Measurements from ENCODE around the gene BARHL1. TPM values are rescaled to one million over a fixed set of nuclear protein-coding genes. Genes with fewer than 3 reads are reported as not detected.

Gene BARHL1
- polyA plus RNA-seq, 1 donor from 2014 or later: not detected

- Mint-ChIP-seq H3K9me3 (no peaks in the 10 kb centered on the region), H3K4me1 (peaks cover 0 to 3% (median 0%) of the 10 kb centered on the region in 3 donors), H3K27me3 (no peaks in the 10 kb centered on the region), H3K27ac (no peak overlapping the region), H3K4me3 (peak overlapping the region in 1 of 4 donors; percentile 33), H3K36me3 (peaks cover 18% of the 10 kb centered on the region)
Measured at GRCh38 chr9:132600326-132600984, 18.0 kb downstream of the BARHL1 start.

GRCh38 chr9:132602207-132602606, 19.8 kb downstream of the BARHL1 start:
- H3K27me3 Mint-ChIP-seq: no peaks in the 10 kb centered on the region
- H3K9me3 Mint-ChIP-seq: no peaks in the 10 kb centered on the region
- H3K36me3 Mint-ChIP-seq: peaks cover 14% of the 10 kb centered on the region
- peaks cover 0 to 3% (median 0%) of the 10 kb centered on the region in 3 donors for H3K4me1 Mint-ChIP-seq
- no peak overlapping the region for H3K27ac Mint-ChIP-seq
- no peak overlapping the region for H3K4me3 Mint-ChIP-seq

GRCh38 chr9:132605387-132605786, 23.0 kb downstream of the BARHL1 start:
- no peaks in the 10 kb centered on the region for H3K9me3 Mint-ChIP-seq
- H3K36me3 Mint-ChIP-seq: peaks cover 11% of the 10 kb centered on the region
- H3K4me1 Mint-ChIP-seq: peaks cover 0 to 3% (median 0%) of the 10 kb centered on the region in 3 donors
- H3K27ac Mint-ChIP-seq: no peak overlapping the region
- H3K4me3 Mint-ChIP-seq: no peak overlapping the region
- no peaks in the 10 kb centered on the region for H3K27me3 Mint-ChIP-seq

- no peak overlapping the region for H3K4me3 Mint-ChIP-seq
- no peaks in the 10 kb centered on the region for H3K27me3 Mint-ChIP-seq
- no peak overlapping the region for H3K27ac Mint-ChIP-seq
- H3K4me1 Mint-ChIP-seq: peaks cover 0 to 3% (median 0%) of the 10 kb centered on the region in 3 donors
- H3K36me3 Mint-ChIP-seq: peaks cover 17% of the 10 kb centered on the region
- no peaks in the 10 kb centered on the region for H3K9me3 Mint-ChIP-seq
Measured at GRCh38 chr9:132606066-132606465, 23.7 kb downstream of the BARHL1 start.

- no peak overlapping the region for H3K4me3 Mint-ChIP-seq
- H3K9me3 Mint-ChIP-seq: no peaks in the 10 kb centered on the region
- H3K27me3 Mint-ChIP-seq: no peaks in the 10 kb centered on the region
- no peak overlapping the region for H3K27ac Mint-ChIP-seq
- peaks cover 10% of the 10 kb centered on the region for H3K36me3 Mint-ChIP-seq
- no peaks in the 10 kb centered on the region for H3K4me1 Mint-ChIP-seq
Measured at GRCh38 chr9:132609184-132609583, 26.8 kb downstream of the BARHL1 start.

GRCh38 chr9:132609829-132610228, 27.4 kb downstream of the BARHL1 start:
- no peaks in the 10 kb centered on the region for H3K9me3 Mint-ChIP-seq
- no peak overlapping the region for H3K4me3 Mint-ChIP-seq
- H3K27me3 Mint-ChIP-seq: no peaks in the 10 kb centered on the region
- no peak overlapping the region for H3K27ac Mint-ChIP-seq
- H3K4me1 Mint-ChIP-seq: no peaks in the 10 kb centered on the region
- peaks cover 13% of the 10 kb centered on the region for H3K36me3 Mint-ChIP-seq

GRCh38 chr9:132610661-132611060, 28.3 kb downstream of the BARHL1 start:
- Mint-ChIP-seq H3K4me3 (no peak overlapping the region), H3K27ac (no peak overlapping the region), H3K4me1 (no peaks in the 10 kb centered on the region)

GRCh38 chr9:132614324-132614723, 31.9 kb downstream of the BARHL1 start:
- Mint-ChIP-seq H3K36me3 (peaks cover 16% of the 10 kb centered on the region), H3K4me3 (no peak overlapping the region)

More at GRCh38 chr9:132610661-132611060, 28.3 kb downstream of the BARHL1 start:
- H3K9me3 Mint-ChIP-seq: no peaks in the 10 kb centered on the region
- peaks cover 15% of the 10 kb centered on the region for H3K36me3 Mint-ChIP-seq
- no peaks in the 10 kb centered on the region for H3K27me3 Mint-ChIP-seq

GRCh38 chr9:132615774-132616173, 33.4 kb downstream of the BARHL1 start:
- Mint-ChIP-seq H3K4me3 (no peak overlapping the region), H3K27ac (peak overlapping the region in 1 of 3 donors; percentile 13), H3K27me3 (no peaks in the 10 kb centered on the region), H3K9me3 (no peaks in the 10 kb centered on the region), H3K4me1 (peaks cover 0 to 1% (median 0%) of the 10 kb centered on the region in 3 donors), H3K36me3 (peaks cover 11% of the 10 kb centered on the region)

More at GRCh38 chr9:132614324-132614723, 31.9 kb downstream of the BARHL1 start:
- H3K27ac Mint-ChIP-seq: no peak overlapping the region
- H3K4me1 Mint-ChIP-seq: peaks cover 0 to 1% (median 0%) of the 10 kb centered on the region in 3 donors
- no peaks in the 10 kb centered on the region for H3K9me3 Mint-ChIP-seq
- H3K27me3 Mint-ChIP-seq: no peaks in the 10 kb centered on the region

GRCh38 chr9:132616725-132617124, 34.3 kb downstream of the BARHL1 start:
- no peaks in the 10 kb centered on the region for H3K9me3 Mint-ChIP-seq
- peaks cover 0 to 1% (median 0%) of the 10 kb centered on the region in 3 donors for H3K4me1 Mint-ChIP-seq
- H3K27me3 Mint-ChIP-seq: no peaks in the 10 kb centered on the region
- H3K27ac Mint-ChIP-seq: no peak overlapping the region
- peaks cover 8% of the 10 kb centered on the region for H3K36me3 Mint-ChIP-seq
- H3K4me3 Mint-ChIP-seq: no peak overlapping the region

- Mint-ChIP-seq H3K36me3 (no peaks in the 10 kb centered on the region), H3K27ac (no peak overlapping the region), H3K4me3 (no peak overlapping the region), H3K27me3 (no peaks in the 10 kb centered on the region), H3K9me3 (no peaks in the 10 kb centered on the region), H3K4me1 (peaks cover 0 to 1% (median 0%) of the 10 kb centered on the region in 3 donors)
Measured at GRCh38 chr9:132622159-132622558, 39.8 kb downstream of the BARHL1 start.

- Mint-ChIP-seq H3K27me3 (no peaks in the 10 kb centered on the region), H3K36me3 (no peaks in the 10 kb centered on the region), H3K9me3 (no peaks in the 10 kb centered on the region), H3K4me1 (no peaks in the 10 kb centered on the region), H3K4me3 (no peak overlapping the region), H3K27ac (peak overlapping the region in 1 of 3 donors; percentile 80)
Measured at GRCh38 chr9:132626285-132626684, 43.9 kb downstream of the BARHL1 start.

GRCh38 chr9:132627106-132627505, 44.7 kb downstream of the BARHL1 start:
- no peaks in the 10 kb centered on the region for H3K4me1 Mint-ChIP-seq
- no peaks in the 10 kb centered on the region for H3K36me3 Mint-ChIP-seq
- H3K27ac Mint-ChIP-seq: no peak overlapping the region
- H3K9me3 Mint-ChIP-seq: no peaks in the 10 kb centered on the region
- no peaks in the 10 kb centered on the region for H3K27me3 Mint-ChIP-seq
- no peak overlapping the region for H3K4me3 Mint-ChIP-seq

- H3K9me3 Mint-ChIP-seq: no peaks in the 10 kb centered on the region
- no peaks in the 10 kb centered on the region for H3K36me3 Mint-ChIP-seq
- H3K4me3 Mint-ChIP-seq: no peak overlapping the region
Measured at GRCh38 chr9:132627594-132627993, 45.2 kb downstream of the BARHL1 start.

GRCh38 chr9:132628746-132629145, 46.3 kb downstream of the BARHL1 start:
- Mint-ChIP-seq H3K4me1 (no peaks in the 10 kb centered on the region), H3K4me3 (no peak overlapping the region), H3K36me3 (peaks cover 1% of the 10 kb centered on the region), H3K27me3 (no peaks in the 10 kb centered on the region), H3K9me3 (no peaks in the 10 kb centered on the region), H3K27ac (no peak overlapping the region)

More at GRCh38 chr9:132627594-132627993, 45.2 kb downstream of the BARHL1 start:
- Mint-ChIP-seq H3K27ac (no peak overlapping the region), H3K4me1 (no peaks in the 10 kb centered on the region), H3K27me3 (no peaks in the 10 kb centered on the region)

GRCh38 chr9:132630116-132630515, 47.7 kb downstream of the BARHL1 start:
- Mint-ChIP-seq H3K36me3 (peaks cover 3% of the 10 kb centered on the region), H3K4me3 (no peak overlapping the region), H3K4me1 (no peaks in the 10 kb centered on the region), H3K27ac (no peak overlapping the region), H3K9me3 (no peaks in the 10 kb centered on the region), H3K27me3 (no peaks in the 10 kb centered on the region)
